EH (cell line): ENCODE measurements around the gene BLM.

ENCODE experiments used
- DNase-seq: peaks from one replicate; pipeline ENCODE4 v3.0.0-alpha.2; 2015; ENCODE audit warnings: low read depth

The BLM gene

GRCh38 chr15:90691982-90692773 is 25.0 kb upstream of the BLM start:
- no peak for DNase-seq

GRCh38 chr15:90694987-90695386 is 22.2 kb upstream of the BLM start:
- DNase-seq = no peak

- DNase-seq = no peak
Measured at GRCh38 chr15:90697175-90697574, 20.0 kb upstream of the BLM start.

- DNase-seq = no peak
Measured at GRCh38 chr15:90698629-90699028, 18.5 kb upstream of the BLM start.

- DNase-seq = no peak
Measured at GRCh38 chr15:90701048-90701447, 16.1 kb upstream of the BLM start.

- no peak for DNase-seq
Measured at GRCh38 chr15:90701880-90702630, 15.1 kb upstream of the BLM start.

GRCh38 chr15:90703455-90703854 is 13.7 kb upstream of the BLM start:
- no peak for DNase-seq

GRCh38 chr15:90705212-90705611 is 11.9 kb upstream of the BLM start:
- no peak for DNase-seq

GRCh38 chr15:90706394-90707327 is 10.5 kb upstream of the BLM start:
- peak; percentile 25 for DNase-seq

GRCh38 chr15:90707489-90707888 is 9.7 kb upstream of the BLM start:
- no peak for DNase-seq

GRCh38 chr15:90708516-90708915 is 8.6 kb upstream of the BLM start:
- DNase-seq = no peak

- no peak for DNase-seq
Measured at GRCh38 chr15:90709278-90709677, 7.9 kb upstream of the BLM start.

- DNase-seq = no peak
Measured at GRCh38 chr15:90710436-90711027, 6.6 kb upstream of the BLM start.

- DNase-seq = no peak
Measured at GRCh38 chr15:90711418-90711824, 5.7 kb upstream of the BLM start.

GRCh38 chr15:90711842-90712241 is 5.3 kb upstream of the BLM start:
- no peak for DNase-seq

- DNase-seq = no peak
Measured at GRCh38 chr15:90713081-90713480, 4.1 kb upstream of the BLM start.

- no peak for DNase-seq
Measured at GRCh38 chr15:90716317-90716975, 700 bp upstream of the BLM start.

GRCh38 chr15:90718232-90718631 is 1.1 kb downstream of the BLM start:
- no peak for DNase-seq

- DNase-seq = no peak
Measured at GRCh38 chr15:90720131-90720530, 3.0 kb downstream of the BLM start.

GRCh38 chr15:90729261-90729660 is 12.1 kb downstream of the BLM start:
- DNase-seq = no peak

GRCh38 chr15:90730290-90730689 is 13.1 kb downstream of the BLM start:
- DNase-seq = no peak
